Measurements from ENCODE around the gene VASP. TPM values are rescaled to one million over a fixed set of nuclear protein-coding genes. Genes with fewer than 3 reads are reported as not detected.

VASP gene
- total and polyA plus RNA-seq, 3 donors from 2014 or later = 37.7 to 57.9 (median 52.7) TPM

DNA sequence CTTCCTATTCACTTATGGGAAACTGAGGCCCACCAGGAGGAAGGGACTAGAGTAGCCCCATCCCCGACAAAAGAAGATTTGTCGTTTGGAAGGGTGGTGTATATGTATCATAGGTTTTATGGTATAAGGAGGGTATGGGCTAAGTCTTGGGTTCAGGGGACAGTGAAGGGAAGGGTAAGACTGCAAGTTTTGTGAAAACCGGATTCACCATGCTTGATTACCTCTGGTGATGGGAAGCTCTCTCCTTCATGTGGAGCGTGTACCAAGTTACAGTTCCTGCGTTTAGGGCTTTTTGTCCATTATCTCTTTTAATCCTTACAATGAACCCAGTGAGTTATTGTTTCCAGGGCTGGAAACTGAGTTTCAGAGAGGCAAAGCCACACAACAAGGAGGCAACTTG lies 3.8 kb downstream of the VASP start:
- intact Hi-C loops (cut with DNase I; ENCODE audit: low total_unique reads) = no loop called here
- no peaks in the 10 kb centered on the region for H3K9me3 ChIP-seq
- no peak for DNase-seq
- H3K4me1 ChIP-seq = peaks cover 33% of the 10 kb centered on the region
- no peaks in the 10 kb centered on the region for H3K36me3 ChIP-seq (ENCODE audit: low read depth, missing control alignments)
- H3K4me3 ChIP-seq = no peak overlapping the region
- 88 to 91% methylated on average over 5 of the region's 5 CpGs for WGBS, 2 donors
- H3K27ac ChIP-seq = no peak overlapping the region
- no peaks in the 10 kb centered on the region for H3K27me3 ChIP-seq
- TF ChIP-seq, protein P1, sequence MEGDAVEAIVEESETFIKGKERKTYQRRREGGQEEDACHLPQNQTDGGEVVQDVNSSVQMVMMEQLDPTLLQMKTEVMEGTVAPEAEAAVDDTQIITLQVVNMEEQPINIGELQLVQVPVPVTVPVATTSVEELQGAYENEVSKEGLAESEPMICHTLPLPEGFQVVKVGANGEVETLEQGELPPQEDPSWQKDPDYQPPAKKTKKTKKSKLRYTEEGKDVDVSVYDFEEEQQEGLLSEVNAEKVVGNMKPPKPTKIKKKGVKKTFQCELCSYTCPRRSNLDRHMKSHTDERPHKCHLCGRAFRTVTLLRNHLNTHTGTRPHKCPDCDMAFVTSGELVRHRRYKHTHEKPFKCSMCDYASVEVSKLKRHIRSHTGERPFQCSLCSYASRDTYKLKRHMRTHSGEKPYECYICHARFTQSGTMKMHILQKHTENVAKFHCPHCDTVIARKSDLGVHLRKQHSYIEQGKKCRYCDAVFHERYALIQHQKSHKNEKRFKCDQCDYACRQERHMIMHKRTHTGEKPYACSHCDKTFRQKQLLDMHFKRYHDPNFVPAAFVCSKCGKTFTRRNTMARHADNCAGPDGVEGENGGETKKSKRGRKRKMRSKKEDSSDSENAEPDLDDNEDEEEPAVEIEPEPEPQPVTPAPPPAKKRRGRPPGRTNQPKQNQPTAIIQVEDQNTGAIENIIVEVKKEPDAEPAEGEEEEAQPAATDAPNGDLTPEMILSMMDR (IDR thresholded peaks at IDR 0.05) = no peak
- no peak for TF ChIP-seq POLR2A (IDR thresholded peaks at IDR 0.05)

DNA sequence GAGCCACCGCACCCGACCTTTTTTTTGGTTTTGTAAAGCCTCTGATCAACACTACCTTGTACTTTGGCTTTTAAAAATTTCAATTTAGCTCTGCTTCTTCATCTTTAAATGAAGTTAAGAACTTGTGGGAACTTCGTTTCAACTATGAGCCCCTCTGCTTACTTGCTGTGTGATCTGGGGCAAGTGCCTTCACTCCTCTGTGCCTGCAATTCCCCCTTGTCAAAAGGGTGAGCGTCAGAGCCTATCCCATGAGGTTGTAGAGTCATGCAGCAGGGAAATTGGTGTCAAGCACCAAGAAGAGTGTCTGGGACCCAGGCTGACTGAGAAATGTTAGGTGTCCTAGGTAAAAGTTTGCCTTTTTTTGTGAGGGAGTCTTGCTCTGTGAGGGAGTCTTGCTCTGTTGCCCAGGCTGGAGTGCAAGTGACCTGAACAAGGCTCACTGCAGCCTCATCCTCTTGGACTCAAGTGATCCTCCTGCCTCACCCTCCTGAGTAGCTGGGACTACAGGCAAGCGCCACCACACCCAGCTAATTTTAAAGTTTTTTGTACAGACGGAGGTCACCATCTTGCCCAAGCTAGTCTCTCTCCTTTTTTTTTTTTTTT lies 5.7 kb downstream of the VASP start:
- no peaks in the 10 kb centered on the region for H3K9me3 ChIP-seq
- DNase-seq = no peak
- WGBS, 2 donors = 86 to 88% methylated on average over 6 of the region's 6 CpGs
- no peak overlapping the region for H3K4me3 ChIP-seq
- H3K27ac ChIP-seq = peak overlapping the region in 1 of 2 donors; percentile 53
- intact Hi-C loops (cut with DNase I; ENCODE audit: low total_unique reads) = no loop called here
- H3K27me3 ChIP-seq = no peaks in the 10 kb centered on the region
- H3K36me3 ChIP-seq (ENCODE audit: low read depth, missing control alignments) = no peaks in the 10 kb centered on the region
- peaks cover 32% of the 10 kb centered on the region for H3K4me1 ChIP-seq
- TF ChIP-seq POLR2A (IDR thresholded peaks at IDR 0.05) = no peak
- TF ChIP-seq, protein P1 (IDR thresholded peaks at IDR 0.05) = no peak

DNA sequence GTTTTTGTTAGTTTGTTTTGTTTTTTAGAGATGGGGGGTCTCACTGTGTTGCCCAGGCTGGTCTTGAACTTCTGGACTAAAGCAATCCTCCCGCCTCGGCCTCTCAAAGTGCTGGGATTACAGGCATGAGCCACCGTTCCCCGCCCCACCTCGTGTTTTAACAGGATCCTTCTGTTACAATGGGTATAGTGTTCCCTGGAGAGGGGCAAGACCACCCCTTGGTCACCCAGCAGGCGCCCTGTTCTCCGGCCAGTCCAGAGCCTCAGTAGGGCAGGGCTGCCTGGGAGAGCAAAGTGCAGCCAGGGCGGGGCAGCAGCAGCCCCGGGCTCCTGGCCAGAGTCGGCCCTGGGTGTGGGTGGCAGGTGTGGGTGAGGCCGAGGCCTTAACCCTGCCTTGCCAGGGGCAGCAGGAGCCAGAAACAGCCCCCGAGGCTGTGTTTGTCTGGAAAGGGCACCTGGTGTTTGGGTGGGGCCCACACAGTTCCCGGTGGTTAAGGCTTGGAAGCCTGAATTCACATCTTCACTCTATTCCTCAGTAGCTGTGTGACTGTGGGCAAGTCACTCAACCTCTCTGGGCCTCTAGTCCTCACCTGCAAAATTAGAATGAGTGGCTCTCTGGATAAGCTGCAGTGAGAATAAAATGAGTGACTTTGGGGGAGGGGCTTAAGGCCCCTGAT lies 7.2 kb downstream of the VASP start:
- peaks cover 24% of the 10 kb centered on the region for H3K4me1 ChIP-seq
- 46 to 58% methylated on average over 12 to 13 of the region's 13 CpGs for WGBS, 2 donors
- no peaks in the 10 kb centered on the region for H3K9me3 ChIP-seq
- TF ChIP-seq, protein P1 (IDR thresholded peaks at IDR 0.05) = no peak
- TF ChIP-seq POLR2A (IDR thresholded peaks at IDR 0.05) = no peak
- no peak for DNase-seq
- H3K36me3 ChIP-seq (ENCODE audit: low read depth, missing control alignments) = no peaks in the 10 kb centered on the region
- intact Hi-C loops (cut with DNase I; ENCODE audit: low total_unique reads) = no loop called here
- no peaks in the 10 kb centered on the region for H3K27me3 ChIP-seq
- no peak overlapping the region for H3K4me3 ChIP-seq
- peak overlapping the region; percentile 48 to 59 for H3K27ac ChIP-seq

DNA sequence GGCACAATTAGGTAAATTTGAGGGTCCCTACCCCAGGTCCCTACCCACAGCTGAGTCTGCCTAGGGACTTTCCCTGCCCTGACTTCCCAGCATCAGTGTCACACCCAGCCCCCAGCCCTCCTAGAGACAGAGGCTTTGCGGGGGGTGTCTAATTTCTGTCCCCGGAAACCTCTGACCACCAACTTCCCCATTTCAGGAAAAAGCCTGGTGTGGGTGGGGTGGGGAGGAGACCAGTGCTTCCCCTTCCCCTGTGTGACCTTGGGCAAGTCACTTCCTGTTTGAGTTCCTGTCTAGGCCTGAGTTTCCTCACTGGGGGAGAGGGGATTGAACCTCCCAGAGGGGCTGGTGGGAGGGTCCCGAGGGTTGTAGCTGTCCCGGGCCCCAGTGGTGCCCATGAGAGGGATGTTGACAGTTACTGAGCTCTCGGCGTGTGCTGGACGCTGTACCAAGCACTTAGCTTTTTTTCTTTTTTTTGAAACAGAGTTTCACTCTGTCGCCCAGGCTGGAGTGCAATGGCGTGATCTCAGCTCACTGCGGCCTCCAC lies 7.9 kb downstream of the VASP start:
- no peak overlapping the region for H3K4me3 ChIP-seq

More for the DNA sequence above, 7.9 kb downstream of the VASP start:
- 62 to 73% methylated on average over 10 of the region's 10 CpGs for WGBS, 2 donors
- TF ChIP-seq, protein P1 (IDR thresholded peaks at IDR 0.05) = no peak
- no peak for TF ChIP-seq POLR2A (IDR thresholded peaks at IDR 0.05)
- Histone ChIP-seq H3K4me1 (peaks cover 20% of the 10 kb centered on the region), H3K27me3 (no peaks in the 10 kb centered on the region), H3K27ac (peak overlapping the region; percentile 48 to 59), H3K36me3 (ENCODE audit: low read depth, missing control alignments) (no peaks in the 10 kb centered on the region), H3K9me3 (no peaks in the 10 kb centered on the region)
- no peak for DNase-seq
- intact Hi-C loops (cut with DNase I; ENCODE audit: low total_unique reads) = no loop called here

Measured in testis (tissue), 3 donors.